Keratinocyte (primary cell): ENCODE measurements around the gene TC2N.

Experiments used
- CTCF ChIP-seq, 3 experiments: IDR thresholded peaks in 1 of 3; conservative IDR thresholded peaks in 1 of 3; optimal IDR thresholded peaks in 1 of 3; 2 replicates in 2 of 3; 3 replicates in 1 of 3; pipeline versions ENCODE3 to v1.5.1; 2011; ENCODE audit warnings: low read length in 3 of 3, mild to moderate bottlenecking in 3 of 3, moderate library complexity in 2 of 3, control low read depth in 1 of 3, inconsistent platforms in 1 of 3; ENCODE audit not compliant: insufficient read depth in 2 of 3; ENCODE audit errors: extremely low read depth in 1 of 3
- EZH2 ChIP-seq: IDR thresholded peaks from one replicate; pipeline ENCODE4 v1.6.1; 2012; ENCODE audit warnings: inconsistent platforms, mild to moderate bottlenecking, low read length, moderate library complexity

DNA sequence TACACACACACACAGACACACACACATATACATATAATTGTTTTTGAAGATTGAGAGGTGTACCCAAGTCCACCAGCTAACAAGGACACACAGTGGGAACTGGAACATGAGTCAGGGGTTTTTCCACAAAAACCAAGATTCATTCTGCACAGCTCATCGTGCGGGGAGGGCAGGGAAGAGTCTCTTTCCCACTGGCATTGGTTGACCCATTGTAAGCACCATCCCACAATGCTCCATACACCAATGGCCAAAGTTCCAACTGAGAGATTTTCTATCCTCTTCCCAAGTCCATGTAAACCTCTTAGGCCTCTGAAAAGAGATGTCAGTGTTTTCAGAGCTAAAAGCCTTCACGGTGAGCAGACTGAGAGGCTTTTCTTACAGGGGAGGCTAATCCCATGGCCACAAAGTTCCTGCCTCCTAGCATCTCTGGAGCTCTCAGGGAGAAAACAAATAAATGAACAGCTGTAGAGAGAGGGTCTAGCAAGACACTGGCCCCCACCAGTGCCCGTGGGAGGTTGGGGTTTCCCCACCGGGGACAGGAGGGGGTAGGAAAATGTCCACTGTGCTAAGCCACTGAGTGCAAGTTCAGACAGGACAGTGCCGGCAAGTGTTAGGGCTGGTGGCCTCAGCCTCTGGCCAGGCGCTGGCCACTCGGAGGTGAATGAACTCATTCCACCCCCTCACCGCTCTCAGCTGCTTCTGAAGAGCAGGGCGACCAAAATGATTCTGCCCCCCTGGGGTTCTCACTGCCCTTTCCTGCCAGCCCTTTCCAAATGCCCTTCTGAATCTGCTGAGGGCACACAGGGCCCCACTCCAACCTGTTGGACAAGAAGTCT, 21.5 kb upstream of the TC2N start:
- no peak for TF ChIP-seq EZH2
- no peak for TF ChIP-seq CTCF (optimal IDR thresholded peaks at IDR 0.05 in 1 of 3, IDR thresholded peaks at IDR 0.05 in 1 of 3, conservative IDR thresholded peaks at IDR 0.05 in 1 of 3; ENCODE audit: extremely low read depth in 1 of 3, insufficient read depth in 2 of 3, low read length in 3 of 3)
